ENCODE results near the gene PITPNB.

PITPNB gene

DNA sequence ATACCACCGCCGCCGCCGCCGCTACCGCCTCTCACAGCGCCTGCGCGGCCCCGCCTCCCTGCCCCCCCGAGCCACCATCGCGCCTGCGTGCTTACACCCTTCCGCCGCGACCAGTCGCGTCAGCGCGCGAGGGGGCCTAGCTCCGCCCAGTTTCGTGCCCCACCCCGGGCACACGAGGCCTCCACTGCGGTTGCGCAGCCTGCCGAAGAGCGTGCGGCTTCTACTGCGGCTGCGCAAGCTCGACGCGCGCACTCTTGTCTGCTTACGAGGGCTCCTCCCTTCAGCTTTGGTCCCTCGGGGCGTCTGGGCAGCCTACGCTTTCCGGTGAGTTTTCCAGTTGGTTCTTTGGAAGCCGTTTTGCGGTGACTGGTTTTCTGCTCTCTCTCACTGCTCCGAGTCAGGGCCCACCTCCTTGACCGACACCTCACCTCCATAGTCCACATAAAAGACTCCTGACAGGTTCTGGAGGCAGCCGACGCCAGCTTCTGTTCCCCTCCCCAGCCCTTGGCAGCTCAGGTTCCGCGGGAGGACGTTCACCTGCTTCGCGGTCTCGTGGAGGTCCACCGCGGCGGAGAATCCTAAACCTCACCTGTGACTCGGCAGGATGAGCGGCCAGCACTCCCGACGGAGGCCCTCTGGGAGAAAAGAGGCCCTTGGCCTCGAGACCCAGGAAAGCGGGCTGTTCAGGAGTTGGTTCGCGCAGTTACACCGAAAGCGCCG is at the start of gene PITPNB:
PITPNB (minus strand) TSS at position 35 of the 720 bp plus-strand sequence. CDS start 65 bp downstream, outside the sequence.
- DNase-seq, result peak; percentile 98

DNA sequence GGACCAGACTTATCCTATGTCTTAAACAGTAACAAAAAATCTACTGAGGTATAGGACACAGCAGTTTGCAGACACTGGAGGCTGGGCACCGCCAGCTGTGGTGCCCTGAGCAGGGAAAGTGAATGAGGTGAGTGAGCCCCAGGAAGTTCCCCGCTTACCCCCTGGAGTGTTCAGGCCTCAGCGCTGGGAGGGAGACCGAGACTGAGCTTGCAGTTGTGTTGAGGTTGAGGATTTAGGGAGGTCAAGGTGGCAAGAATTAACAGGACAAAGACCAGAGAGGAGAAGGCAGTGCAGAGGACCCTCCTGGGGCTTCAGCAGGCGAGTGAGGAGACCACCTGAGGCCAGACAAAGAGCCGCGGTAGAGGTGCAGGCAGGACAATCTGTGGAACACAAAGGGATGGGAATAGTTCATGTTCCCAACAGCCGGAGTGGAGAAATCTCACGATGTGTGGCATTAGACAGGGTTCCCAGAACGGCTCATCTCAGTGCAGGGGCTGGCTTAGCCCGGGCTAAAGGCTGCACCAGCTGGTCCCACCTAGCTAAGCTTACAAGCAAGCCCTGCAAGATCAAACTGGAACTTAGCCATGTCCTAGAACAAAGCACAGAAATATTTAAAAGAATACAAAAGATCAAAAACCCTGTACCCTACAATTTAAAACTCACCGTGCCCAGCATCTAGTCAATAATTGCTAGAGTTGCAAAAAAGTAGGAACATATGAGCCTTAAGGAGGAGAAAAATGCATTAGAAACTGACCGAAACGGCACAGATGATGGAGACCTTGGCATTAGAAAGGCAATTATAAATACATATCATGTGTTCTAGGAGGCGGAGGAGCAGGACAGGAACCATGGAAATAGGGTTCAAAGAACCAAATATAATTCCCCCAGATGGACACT is 47.4 kb upstream of the PITPNB start:
- no peak for DNase-seq

DNA sequence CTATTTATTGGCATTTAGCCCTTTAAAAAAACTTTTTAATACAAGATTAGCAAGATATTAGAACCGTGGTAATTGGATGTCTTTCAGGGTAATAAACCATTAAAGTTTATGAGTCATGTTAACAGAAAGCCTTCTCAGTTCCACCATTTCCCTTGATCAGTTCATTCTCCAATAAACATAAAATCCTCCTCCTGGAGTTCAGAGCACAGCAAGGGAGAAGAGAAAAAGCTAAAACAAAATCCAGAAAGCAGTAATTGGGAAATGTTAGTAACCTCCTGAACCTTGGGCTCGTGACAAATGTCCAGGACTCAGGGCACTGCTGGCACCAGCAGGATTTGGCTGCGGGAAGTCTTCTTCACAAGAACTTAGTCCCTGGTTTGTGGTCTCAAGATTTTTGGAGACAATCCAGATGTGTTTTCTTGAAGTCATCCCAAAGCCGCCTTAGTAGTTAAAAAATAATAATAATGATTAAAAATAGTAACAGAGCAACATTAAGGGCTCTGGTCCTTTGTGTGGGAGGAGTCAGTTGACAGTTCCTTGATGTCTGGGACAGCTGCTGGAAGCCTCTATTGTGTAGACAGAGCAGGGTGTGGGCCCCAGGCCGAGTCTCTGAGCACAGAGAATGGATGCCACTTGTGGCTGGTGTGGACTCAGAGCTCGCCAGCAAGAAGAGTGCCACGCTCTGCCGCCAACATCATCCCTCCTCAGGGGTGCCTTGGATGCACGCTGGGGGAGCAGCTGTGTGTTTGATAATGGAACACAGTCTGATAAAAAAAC is 43.4 kb upstream of the PITPNB start:
- DNase-seq, result no peak

DNA sequence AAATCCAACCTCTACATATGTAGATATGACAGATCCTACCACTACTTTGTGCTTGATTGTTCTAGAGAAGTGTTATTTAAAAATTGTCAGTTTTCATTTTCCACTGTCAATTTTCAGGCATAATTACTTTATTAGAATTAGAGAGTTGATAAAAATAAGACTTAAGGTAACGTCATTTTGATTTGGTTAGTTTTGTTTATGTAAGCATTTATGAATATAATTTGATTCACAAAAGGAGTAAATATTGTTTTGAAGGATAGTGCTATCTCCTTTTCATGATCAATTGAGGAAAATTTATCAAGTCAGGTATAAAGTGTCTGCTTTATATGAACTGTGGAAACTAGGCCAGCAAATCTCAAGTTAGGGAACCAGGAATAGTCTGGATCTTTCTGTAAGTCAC is 42.6 kb upstream of the PITPNB start:
- DNase-seq, result no peak

DNA sequence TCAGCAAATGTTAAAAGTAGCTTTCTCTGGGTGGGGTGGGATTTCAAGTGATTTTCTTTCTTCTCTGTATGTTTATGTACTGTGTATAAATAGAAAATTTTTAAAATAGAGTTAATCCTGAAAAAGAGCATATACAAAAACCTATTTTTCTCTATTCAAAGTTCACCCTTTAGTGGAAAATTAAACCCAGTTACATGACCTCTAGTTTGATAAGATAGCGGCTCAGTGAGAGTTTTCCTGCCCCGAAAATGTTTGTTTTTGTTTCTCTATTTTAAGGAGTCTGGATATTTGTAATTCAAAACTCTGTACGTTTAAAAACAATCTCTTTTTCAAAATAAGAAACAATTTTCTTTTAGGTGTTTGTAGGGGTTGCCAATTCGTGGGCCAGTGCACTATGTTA is 42.1 kb upstream of the PITPNB start:
- DNase-seq, result no peak

DNA sequence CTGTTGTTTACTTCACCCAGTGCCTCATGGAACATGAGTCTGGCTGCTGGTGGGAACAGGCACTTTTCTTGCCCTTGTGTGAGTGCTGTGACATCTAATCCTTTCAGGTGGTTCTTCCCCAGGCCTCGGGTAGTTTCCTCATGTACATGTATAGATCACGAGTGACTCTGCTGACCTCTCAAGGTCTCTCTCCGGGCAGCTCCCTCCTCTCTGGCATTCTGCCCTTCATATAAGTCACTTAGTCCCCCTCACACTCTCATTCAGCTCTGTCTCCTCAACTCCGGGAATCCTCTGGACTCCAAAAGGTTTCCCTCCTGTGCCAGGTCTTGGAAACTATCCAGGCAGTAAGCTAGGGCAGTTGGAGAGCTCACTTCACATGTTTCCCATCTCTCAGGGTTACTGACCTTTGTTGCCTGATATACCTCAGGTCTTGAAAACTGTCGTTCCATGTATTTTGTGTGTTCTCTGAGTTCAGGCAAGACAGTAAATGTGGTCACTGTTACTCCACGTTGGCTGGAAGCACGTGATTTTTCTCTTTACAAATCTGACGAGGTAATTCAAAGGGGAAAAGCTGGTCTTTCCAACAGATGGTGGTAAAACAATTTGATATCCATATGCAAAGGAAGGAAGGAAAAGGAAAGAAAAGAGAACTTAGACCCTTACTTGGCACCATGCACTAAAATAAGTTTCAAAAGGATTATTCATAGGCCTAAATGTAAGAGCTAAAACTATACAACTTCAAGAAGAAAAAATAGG is 40.5 kb upstream of the PITPNB start:
- no peak for DNase-seq

DNA sequence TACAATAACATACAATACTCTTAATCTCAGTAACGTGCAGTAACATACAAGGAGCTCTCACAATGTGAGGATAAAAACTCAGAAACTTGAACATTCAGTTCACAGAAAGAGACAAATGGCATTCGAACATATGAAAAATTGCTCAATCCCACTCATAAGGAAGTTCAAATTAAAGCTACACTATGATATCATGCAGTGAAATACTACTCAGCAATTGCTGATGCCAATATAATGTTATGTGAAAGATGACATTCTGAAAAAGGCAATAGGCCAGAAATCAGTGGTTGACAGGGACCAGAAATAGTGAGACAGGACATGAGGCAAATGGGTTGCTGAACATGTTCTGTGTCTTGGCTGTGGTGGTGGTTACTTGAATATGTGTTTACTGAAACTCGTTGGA is 33.7 kb upstream of the PITPNB start:
- DNase-seq, result no peak

DNA sequence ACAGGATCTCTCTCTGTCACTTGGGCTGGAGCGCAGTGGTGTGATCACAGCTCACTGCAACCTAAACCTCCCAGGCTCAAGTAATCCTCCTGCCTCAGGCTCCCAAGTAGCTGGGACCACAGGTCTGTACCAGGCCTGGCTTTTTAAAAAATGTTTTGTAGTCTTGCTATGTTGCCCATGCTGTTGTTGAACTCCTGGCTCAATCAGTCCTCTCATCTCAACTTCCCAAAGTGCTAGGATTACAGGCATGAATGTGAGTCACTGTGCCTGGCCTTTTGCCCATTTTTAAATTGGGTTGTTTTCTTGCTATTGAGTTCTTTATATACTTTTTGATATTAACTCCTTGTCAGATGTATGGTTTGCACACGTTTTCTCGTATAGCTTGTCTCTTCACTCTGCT is 33.0 kb upstream of the PITPNB start:
- no peak for DNase-seq

DNA sequence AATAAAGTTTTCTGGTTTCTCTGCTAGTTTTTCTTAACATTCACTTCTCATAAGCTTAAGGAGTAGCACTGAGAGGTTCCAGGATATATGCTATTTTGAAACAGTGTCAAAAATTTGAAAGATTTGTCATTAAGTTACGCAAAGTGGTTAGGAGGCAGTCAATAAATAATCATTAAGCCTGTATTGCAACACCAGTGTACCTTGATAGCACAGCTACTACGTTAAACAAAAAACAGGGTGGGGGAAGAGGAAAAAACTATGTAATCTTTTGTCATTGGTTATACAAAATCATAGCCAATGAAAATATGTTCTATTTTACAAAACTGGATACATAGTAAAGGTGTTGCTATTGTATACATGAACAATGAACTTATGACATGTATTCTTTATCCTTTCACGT is 30.4 kb upstream of the PITPNB start:
- DNase-seq, result no peak

DNA sequence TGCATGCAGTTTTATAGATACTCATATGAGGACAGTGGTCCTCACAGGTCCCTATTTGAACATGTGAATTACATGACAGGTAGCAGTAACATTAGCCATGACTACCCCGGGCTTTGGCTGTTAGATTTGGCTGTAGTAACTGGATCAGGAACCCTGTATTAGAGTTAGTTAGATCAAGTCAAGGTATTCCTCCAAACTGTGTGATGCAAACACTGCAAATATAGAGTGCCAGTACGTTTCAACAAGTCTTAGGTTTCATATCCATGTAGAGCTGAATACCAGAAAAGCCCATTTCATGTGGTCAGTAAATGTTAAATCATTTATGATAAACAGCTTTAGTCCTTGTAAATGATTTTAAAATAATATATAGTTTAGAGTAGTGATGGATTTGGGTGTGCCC is 29.5 kb upstream of the PITPNB start:
- DNase-seq, result no peak

DNA sequence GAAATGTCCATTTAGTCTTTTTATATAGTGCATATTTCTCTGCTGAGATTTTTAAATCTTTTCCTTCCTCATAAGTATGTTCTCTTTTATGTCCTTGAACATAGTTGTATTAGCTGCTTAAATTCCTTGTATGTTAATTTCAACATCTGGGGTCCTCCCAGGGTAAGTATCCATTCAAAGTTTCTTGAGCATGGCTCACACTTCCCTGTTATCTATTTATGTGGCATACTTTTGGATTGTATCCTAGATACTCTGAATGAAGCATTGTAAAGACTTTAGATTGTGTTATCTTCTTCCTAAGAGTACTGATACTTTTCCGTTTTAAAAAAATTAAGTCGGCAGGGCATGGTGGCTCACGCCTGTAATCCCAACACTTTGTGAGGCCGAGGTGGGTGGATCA is 28.4 kb upstream of the PITPNB start:
- DNase-seq, result no peak

DNA sequence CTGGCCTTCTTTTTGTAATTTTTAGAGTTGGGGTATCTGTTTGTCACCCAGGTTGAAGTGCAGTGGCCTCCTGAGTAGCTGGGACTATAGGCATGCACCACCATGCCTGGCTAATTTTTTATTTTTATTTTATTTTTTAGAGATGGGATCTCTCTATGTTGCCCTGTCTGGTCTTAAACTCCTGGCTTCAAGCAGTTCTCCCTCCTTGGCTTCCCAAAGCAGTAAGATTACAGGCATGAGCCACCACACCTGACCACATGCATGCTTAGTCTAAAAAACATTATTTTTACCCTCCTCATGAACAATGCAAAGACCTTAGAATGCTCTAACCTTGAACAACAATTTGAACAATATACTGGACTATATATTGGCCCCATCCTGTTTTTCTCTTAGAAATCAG is 22.1 kb upstream of the PITPNB start:
- no peak for DNase-seq

DNA sequence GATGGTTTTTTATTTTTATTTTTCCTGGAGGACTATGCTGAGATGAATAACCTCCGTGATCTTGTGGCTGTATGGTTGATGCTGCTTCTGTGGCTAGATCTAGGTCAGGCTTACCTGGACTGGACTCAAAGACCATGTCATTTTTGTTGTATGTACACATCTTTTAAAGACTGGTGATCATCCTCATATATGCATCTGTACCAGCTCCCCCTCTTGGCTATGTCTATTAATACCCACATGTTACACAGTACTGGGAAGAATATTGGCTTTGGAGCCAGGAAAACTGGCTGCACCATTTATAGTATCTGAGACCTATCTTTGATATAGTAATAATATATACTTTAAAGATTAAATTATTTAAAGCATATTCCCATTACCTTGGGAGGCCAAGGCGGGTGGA is 18.4 kb upstream of the PITPNB start:
- no peak for DNase-seq

DNA sequence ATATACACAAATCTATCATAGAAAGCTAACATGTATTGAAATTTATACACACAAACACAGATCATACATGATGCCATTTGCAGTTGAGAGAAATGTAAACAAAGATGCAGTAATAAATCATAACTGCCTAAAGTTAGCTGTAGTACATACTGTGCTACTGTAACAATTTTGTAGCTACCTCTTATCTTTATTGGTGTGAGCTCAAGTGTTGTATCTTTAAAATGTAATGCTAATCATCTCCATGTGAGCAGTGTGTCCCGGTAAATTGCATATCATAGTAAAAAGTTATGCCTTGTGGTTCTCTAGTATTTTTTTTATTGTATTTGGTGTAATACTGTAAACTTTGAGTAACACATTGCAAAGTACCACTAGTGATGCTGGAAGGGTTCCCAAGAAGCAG is 16.8 kb upstream of the PITPNB start:
- no peak for DNase-seq

DNA sequence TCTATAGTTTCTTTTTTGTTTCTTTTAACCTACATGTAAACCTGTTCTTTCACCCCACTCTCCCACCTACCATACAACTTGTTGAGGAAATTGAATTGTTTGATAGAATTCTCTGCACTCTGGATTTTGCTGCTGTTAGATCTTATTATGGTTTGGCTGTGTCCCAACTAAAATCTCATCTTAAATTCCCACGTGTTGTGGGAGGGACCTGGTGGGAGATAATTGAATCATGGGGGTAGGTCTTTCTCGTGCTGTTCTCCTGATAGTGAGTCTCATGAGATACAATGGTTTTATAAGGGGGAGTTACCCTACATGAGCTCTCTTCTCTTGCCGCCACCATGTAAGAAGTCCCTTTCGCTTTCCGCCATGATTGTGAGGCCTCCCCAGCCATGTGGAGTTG is 15.0 kb upstream of the PITPNB start:
- no peak for DNase-seq

DNA sequence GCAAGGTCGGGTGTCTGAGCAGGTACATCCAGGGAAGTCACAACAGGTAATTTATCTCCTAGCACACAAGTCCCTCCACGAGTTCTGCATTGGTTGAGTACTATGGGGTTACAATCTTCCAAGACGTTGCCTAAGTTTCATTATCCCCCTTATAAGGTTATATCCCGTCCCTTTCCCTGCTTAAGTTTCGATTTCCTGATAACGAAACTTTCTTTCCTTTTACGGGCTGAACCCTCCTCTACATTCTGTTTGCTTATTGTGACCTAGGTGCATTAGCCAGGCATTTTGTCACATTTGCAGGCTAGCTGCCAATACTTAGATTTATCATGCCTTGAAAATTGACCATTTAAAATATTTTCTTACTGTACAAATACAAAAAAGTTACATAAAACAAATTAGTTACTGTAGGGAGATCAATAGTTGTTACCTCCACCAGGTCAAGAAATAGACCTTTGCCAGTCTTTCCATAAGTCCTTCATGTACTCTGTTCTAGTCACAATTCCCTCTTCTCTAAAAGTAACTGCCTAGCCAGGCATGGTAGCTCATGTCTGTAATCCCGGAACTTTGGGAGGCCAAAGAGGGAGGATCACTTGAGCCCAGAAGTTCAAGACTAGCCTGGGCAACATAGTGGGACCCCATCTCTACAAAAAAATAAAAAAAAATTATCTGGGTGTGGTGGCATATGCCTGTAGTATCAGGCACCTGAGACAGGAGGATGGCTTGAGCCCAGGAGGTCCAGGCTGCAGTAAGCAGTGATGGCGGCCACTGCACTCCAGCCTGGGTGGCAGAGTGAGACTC is 14.3 kb upstream of the PITPNB start:
- DNase-seq, result no peak

DNA sequence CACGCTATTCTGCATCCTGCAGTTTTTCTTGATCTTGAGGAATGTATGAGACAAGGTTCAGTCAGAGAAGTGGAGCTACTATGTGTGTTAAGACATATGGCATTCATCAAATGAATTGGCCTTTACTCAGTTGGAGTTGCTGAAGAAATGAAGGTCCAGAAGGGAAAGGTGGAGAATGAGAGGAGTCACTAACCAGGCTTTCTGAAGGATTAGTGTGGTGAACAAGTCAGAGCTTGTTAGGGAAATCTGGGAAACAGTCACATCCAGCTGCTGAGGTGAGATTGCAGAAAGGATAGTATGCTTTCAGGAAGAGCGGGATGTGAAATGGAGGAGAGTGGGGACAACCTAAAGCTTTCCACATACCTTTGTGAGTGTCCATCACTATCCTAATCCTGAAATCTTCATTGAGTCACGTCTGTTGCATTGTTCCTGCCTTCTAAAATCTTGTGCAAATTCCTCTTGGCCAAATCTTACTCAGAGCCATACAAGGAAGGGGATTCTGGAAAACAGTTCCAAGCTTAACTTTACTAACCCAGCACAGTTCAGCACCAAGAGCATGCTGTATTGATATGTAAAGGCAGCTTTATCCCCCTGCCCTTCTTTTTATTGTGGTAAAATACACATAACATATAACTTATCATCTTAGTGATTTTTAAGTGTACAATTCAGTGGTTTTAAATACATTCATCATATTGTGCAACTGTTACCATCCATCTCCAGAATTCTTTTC is 11.4 kb upstream of the PITPNB start:
- DNase-seq, result no peak

DNA sequence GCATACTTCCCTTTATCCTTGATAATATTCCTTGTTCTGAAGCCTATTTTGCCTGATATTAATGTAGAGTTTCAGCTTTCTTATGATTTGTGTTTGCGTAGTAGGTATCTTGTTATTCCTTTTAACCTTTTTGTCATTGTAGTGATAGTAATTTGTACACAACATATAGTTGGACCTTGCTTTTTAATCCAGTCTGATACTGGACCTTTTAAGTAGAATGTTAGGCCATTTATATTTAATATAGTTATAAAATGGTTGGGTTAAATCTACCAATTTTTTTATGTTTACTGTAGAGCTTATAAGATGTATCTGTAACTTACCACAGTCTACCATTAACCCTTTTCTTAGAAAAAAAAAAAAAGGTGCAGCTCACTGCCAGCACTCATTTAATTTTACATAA is 8.6 kb upstream of the PITPNB start:
- no peak for DNase-seq

DNA sequence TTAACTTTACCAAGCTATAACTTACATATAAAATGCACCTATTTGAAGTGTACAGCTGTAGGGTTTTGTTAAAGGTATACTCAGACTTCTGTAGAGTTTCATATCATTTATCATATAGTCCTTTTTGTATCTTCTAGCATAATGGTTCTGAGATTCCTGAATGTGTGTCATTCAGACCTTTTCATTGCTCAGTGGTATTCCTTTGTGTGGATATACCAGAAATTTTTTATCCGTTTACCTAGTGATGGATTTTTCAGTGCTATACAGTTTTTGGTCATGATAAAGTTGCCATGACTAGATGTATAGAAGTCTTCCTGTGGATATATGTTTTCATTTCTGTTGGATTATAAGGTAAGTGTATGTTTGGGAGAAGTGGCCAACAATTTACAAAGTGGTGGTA is 6.3 kb upstream of the PITPNB start:
- no peak for DNase-seq

DNA sequence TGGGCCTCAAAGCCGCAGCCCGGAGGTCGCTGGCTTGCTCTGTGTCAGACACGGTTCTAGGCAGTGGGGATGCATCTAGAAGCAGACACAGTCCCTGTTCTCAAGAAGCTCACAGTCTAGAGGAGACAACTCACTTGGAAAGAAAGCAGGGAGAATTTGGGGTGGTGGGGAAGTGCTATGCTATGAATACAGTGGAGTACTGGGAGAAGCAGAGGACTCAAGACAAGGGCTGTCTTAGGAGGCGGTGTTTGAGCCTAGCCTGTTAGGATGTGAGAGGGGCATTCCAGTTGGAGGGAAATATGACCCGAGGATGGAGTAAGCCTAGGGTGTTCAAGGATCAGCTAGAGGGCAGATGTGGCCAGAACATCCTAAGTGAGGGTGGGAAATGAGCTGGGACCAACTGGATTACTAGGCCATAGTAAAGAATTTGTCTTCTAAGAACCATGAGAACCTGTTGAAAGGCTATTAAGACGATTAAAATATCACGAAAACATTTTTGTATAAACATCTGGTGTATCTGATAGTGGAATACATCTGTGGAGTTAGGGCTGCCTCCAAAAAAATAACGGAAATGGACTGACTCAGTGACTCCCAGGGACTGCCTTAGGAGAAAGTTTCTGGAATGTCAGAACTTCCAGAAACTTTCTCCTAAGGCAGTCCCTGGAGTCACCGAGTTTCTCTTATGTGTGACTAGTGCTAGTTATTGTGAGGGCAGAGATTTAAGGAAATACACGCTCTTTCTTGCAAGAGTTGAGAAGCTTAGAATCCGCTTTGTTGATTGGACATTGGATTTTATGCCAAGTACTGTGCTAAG is 1.1 kb upstream of the PITPNB start:
- DNase-seq, result no peak
